HG02571 (cell line): Measurements from ENCODE around the gene ZCCHC7.
"Not testable (repeated sequence)": the region's sequence is repeated elsewhere in the genome, so short reads cannot be mapped to it uniquely, and the experiment has no call there.

ENCODE experiments used
- ATAC-seq: cut with Tn5 transposase; IDR thresholded peaks from one replicate; pipeline ENCODE4 v1.9.1; 2021; ENCODE audit warnings: mild to moderate bottlenecking, moderate library complexity; ENCODE audit not compliant: unreplicated experiment

The ZCCHC7 gene

GRCh38 chr9:37119907-37120842, at the start of gene ZCCHC7:
TSS of gene ZCCHC7 (plus strand) at chr9:37120574.
- peak; percentile 92 for ATAC-seq

DNA sequence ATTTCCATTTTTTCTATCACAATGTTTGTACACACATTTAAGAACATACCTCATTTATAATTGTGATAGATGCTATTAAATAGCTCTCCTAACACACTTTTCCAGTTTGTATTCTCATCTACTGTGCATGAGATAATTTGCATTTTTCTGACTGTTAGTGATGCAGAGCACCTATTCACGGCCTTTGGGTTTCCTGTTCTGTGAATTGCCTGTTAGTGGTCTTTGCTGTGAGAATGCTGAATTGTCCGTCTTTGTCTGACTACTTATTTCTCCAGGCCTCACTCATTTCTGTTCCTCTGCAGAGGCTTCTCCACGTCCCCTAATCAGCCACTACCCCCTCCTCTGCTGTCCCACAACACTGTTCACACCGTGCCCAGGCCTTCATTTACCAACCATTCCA, 45.6 kb upstream of the ZCCHC7 start:
- ATAC-seq, result not testable (repeated sequence)

GRCh38 chr9:37079370-37080164, 40.8 kb upstream of the ZCCHC7 start:
- peak; percentile 86 for ATAC-seq

DNA sequence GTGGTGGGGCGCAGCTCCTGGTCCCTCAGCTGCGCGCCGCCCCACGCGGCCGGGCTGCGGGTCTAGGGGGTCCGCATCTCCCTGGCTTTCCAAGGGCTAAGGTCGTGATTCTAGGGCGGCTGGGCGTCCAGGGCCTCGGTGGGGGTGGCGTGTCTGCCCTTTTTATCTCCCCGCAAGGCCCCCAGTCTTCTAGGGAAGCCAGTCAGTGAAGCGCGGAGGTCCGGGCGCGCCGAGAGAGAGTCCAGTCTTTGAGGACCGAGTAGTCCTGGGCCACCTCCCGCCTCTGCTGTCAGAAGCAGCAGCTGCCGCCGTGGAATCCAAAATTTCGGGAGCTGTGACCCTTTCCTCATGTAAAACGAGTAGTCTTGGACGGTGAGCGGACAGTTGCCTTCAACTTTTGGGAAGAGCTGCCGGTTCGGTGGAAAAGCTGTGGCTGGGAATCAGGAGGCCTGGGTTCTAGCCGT, 40.2 kb upstream of the ZCCHC7 start:
- peak; percentile 28 for ATAC-seq

DNA sequence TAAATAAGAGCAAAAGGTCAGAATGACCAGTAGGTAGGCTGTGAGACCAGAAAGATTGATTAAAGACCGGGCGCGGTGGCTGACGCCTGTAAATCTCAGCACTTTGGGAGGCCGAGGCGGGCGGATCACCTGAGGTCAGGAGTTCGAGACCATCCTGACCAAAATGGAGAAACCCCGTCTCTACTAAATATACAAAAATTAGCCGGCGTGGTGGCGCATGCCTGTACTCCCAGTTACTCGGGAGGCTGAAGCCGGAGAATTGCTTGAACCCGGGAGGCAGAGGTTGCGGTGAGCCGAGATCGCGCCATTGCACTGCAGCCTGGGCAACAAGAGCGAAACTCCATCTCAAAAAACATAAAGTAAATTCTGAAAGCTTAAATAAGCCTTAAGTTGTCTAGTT, 38.9 kb upstream of the ZCCHC7 start:
- not testable (repeated sequence) for ATAC-seq

- ATAC-seq, result no peak
These were observed 38.1 kb upstream of the ZCCHC7 start for GRCh38 chr9:37082214-37082765.

DNA sequence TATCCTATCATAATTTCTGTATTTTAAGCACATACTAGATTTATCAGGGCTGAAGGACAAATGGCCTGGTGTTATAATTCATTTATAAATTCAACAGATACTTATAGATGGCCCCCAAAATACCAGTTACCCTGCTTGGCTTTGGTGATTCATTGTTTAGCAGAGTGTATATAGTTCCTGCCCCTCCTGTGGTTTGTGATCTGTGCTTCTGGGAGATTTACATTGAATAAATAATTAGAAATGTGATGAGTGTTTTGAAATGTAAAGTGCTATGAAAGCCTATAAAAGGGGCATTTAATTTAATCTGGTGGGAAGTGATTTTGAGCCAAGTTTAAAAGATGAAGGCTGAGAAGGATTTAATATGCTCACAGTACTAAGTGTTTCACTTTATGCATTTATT, 36.7 kb upstream of the ZCCHC7 start:
- no peak for ATAC-seq

DNA sequence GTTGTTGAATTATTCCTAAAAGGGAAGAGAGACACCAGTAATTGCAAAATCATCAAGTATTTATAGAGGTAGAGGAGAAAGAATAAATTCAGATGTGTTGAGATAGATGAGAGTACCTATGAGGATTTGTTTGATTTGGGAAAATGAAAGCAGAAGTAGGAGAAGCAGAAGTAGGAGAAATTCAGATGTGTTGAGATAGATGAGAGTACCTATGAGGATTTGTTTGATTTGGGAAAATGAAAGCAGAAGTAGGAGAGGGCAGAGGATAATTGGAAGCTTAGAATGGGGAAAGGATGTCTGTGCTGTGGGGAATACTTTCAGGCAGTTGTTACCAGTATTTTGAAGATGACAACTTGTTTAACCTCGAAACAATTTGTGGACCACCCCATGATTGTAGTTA, 35.1 kb upstream of the ZCCHC7 start:
- ATAC-seq, result no peak

- ATAC-seq, result not testable (repeated sequence)
These were observed 27.6 kb upstream of the ZCCHC7 start for GRCh38 chr9:37092714-37093295.

- no peak for ATAC-seq
These were observed 25.6 kb upstream of the ZCCHC7 start for GRCh38 chr9:37094751-37095150.

DNA sequence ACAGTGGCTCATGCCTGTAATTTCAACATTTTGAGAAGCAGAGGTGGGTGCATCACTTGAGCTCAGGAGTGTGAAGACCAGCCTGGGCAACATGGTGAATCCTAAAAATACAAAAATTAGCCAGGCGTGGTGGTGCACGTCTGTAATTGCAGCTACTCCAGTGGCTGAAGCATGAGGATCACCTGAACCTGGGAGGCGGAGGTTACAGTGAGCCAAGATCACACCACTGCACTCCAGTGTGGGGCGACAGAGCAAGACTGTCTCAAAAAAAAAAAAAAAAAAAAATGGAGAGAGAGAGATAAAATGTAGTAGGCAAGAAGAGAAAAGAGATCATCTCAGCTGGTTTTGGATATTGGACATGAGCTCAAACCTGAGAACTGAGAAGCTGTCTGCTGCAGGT, 23.7 kb upstream of the ZCCHC7 start:
- ATAC-seq, result no peak

DNA sequence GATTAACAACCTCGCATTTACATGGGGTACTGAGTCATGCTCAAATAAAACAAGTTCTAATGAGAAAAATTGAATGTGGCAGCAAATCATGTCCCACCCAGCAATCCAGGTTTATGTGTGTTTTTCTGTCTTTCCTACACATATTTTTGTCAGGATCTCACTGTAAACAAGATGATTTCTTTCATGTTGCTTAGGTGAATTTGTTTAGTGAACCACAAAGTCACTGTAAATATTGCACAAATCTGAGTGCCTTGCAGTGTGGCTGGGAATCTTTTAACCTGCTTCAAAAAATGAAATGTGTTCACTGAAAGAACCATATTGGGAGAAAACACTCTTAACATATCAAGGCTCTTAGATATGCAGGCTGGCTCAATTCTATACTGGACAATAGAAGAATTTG, 23.1 kb upstream of the ZCCHC7 start:
- no peak for ATAC-seq

GRCh38 chr9:37100327-37100726, 20.0 kb upstream of the ZCCHC7 start:
- no peak for ATAC-seq

DNA sequence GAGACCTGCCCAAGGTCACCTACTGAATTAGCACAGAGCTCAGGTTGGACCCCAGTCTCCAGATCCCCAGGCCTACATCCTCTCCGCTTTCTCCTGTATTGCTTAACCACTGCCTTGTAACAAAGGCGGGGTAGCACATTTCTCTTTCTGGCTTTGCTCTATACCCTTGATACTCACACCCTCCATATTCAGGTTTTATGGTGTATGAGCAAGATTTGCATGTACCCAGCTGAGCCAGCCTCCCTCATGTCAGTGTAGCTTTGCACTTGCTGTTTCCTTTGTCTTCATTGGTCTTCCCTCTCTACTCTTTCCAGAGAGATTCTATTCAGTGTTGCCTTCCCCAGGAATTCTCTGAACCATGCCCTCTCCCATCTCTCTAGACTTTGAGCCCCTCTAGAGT, 19.6 kb upstream of the ZCCHC7 start:
- ATAC-seq, result no peak

DNA sequence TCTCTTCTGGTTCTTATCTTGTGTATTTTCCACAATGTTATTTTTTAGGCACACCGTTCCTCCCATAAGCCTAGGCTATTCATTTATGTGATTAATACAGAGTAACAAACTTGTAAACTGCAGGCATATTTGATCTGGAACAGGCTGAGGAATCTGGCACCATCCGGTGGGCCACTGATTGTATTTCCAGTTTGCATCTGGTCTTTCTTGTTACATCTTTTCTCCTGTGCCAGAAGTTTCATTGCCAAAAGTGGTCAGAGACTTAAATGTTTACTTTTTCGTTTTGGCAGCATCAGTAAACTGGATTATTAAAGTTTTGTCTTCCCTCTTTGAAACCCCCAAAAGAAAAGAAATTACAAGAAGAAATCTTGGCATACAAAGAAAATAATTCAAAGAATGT, 17.9 kb upstream of the ZCCHC7 start:
- no peak for ATAC-seq

DNA sequence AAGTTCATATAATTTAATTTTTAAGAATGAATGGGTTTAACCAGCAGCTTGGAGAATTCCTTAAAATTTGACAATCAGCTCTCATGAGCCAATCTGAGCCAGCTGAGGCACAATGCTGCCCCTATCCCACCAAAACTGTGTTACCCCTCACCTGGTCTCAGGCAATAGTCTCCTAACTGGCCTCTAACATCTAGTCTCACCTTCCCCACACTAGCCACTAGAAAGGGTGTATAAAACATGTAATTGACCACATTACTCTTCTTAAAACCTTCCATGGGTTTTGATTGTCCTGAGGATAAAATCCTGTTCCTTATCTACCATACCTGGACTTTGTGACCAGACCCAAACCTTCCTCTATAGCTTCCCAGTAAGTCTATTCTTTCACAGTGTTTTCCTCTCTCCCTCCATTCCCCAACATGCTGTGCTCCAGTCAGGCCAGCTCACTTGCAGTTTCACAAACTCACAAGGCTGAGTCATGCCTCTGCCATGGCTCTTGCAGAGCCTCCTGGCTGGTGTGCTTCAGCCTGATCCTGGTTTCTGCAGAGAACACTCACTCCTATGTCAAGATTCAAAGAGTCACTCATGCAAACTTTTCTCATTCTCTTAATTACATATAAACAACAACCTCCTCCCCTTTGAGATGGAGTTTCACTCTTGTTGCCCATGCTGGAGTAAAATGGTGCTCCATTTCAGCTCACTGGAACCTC, 16.0 kb upstream of the ZCCHC7 start:
- ATAC-seq, result no peak

DNA sequence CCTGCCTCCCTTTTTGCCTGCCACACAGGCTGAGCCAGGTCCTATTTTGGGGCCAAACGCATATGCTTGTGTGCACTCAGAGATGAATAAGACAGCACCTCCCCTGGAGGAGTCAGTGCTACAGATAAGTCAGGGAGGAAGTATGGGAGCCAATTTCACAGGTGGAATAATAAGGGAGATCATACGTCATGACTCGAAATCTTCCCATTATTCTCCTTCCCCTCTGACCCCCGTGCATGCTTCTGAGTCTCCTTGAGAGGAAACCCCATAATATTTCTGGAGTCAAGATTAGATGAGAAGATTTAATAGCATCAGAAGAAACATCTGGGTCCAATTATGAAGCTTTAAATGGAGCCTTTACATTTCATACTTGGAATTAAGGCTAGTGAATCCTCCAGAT, 15.1 kb upstream of the ZCCHC7 start:
- no peak for ATAC-seq

- ATAC-seq, result no peak
These were observed 12.7 kb upstream of the ZCCHC7 start for GRCh38 chr9:37107701-37108100.

GRCh38 chr9:37114442-37114841, 5.9 kb upstream of the ZCCHC7 start:
- not testable (repeated sequence) for ATAC-seq

- no peak for ATAC-seq
These were observed 2.4 kb upstream of the ZCCHC7 start for GRCh38 chr9:37117956-37118355.
